Cardiac muscle cell (in vitro differentiated cells and primary cell): ENCODE measurements around the gene TFDP1. TPM values are rescaled to one million over a fixed set of nuclear protein-coding genes. Genes with fewer than 3 reads are reported as not detected.

Experiments used
- DNase-seq, 2 donors: peaks; one replicate each; pipeline versions ENCODE4 v3.0.0 to v3.0.0-alpha.2; 2010 to 2017; ENCODE audit warnings: low read depth in 1 of 2, low spot score in 1 of 2
- H3K27ac ChIP-seq: fragments of 200-600 bp; sonication (generic); 2 replicates; pipeline ENCODE4 v1.5.1; 2016
- H3K27me3 ChIP-seq: fragments of 200-600 bp; sonication (generic); 2 replicates; pipeline ENCODE4 v1.6.0; 2016; ENCODE audit warnings: control low read depth
- H3K36me3 ChIP-seq: fragments of 200-600 bp; sonication (generic); 2 replicates; pipeline ENCODE4 v1.5.1; 2016; ENCODE audit warnings: control low read depth
- H3K4me1 ChIP-seq: fragments of 200-600 bp; sonication (generic); 2 replicates; pipeline ENCODE4 v1.8.1; 2017; ENCODE audit warnings: low read depth, mild to moderate bottlenecking, mixed run types
- H3K4me3 ChIP-seq: fragments of 200-600 bp; sonication (generic); 2 replicates; pipeline ENCODE4 v1.5.1; 2016; ENCODE audit warnings: mild to moderate bottlenecking
- H3K9me3 ChIP-seq: fragments of 200-600 bp; sonication (generic); 2 replicates; pipeline ENCODE4 v1.5.1; 2017; ENCODE audit warnings: low read depth, mild to moderate bottlenecking, control low read depth
- CTCF ChIP-seq: IDR thresholded peaks from 2 replicates; pipeline ENCODE4 v1.5.1; 2012; ENCODE audit warnings: low read depth, mild to moderate bottlenecking, low read length
- polyA plus RNA-seq: library from polyadenylated mRNA; unstranded; fragments of >200 nt; fragmentation: Nextera tagmentation; extraction: Ambion mirVana; gene quantifications from 2 replicates; pipeline ENCODE4 v1.2.1, GENCODE V29; 2016
- total RNA-seq: library from RNA; depleted of rRNA; stranded (reverse); fragments of >200 nt; gene quantifications from 2 replicates; pipeline ENCODE4 v1.2.3, GENCODE V29; 2016

The TFDP1 gene
- total and polyA plus RNA-seq, 2 experiments from 2014 or later: 36.9 to 81.7 TPM

- Histone ChIP-seq H3K36me3 (peaks cover 2% of the 10 kb centered on the region), H3K4me1 (peaks cover 5% of the 10 kb centered on the region), H3K27ac (no peak overlapping the region), H3K9me3 (no peaks in the 10 kb centered on the region), H3K27me3 (no peaks in the 10 kb centered on the region), H3K4me3 (no peak overlapping the region)
- TF ChIP-seq CTCF: no peak
- DNase-seq: no peak
Observed at GRCh38 chr13:113538689-113539058, 45.9 kb upstream of the TFDP1 start.

- no peaks in the 10 kb centered on the region for H3K4me1 ChIP-seq
- TF ChIP-seq CTCF: no peak
- no peak for DNase-seq
- H3K27me3 ChIP-seq: no peaks in the 10 kb centered on the region
- peaks cover 2% of the 10 kb centered on the region for H3K36me3 ChIP-seq
- no peak overlapping the region for H3K4me3 ChIP-seq
- H3K27ac ChIP-seq: no peak overlapping the region
- no peaks in the 10 kb centered on the region for H3K9me3 ChIP-seq
Observed at GRCh38 chr13:113539176-113539575, 45.4 kb upstream of the TFDP1 start.

- no peaks in the 10 kb centered on the region for H3K9me3 ChIP-seq
- H3K36me3 ChIP-seq: peaks cover 2% of the 10 kb centered on the region
- no peaks in the 10 kb centered on the region for H3K27me3 ChIP-seq
- DNase-seq: peak in 1 of 2 donors; percentile 34
- H3K27ac ChIP-seq: no peak overlapping the region
- no peak overlapping the region for H3K4me3 ChIP-seq
- H3K4me1 ChIP-seq: no peaks in the 10 kb centered on the region
- TF ChIP-seq CTCF: no peak
Observed at GRCh38 chr13:113539822-113540221, 44.7 kb upstream of the TFDP1 start.

- no peaks in the 10 kb centered on the region for H3K27me3 ChIP-seq
- H3K36me3 ChIP-seq: no peaks in the 10 kb centered on the region
- H3K4me1 ChIP-seq: no peaks in the 10 kb centered on the region
- no peaks in the 10 kb centered on the region for H3K9me3 ChIP-seq
- H3K27ac ChIP-seq: no peak overlapping the region
- DNase-seq: no peak
- no peak overlapping the region for H3K4me3 ChIP-seq
- no peak for TF ChIP-seq CTCF
Observed at GRCh38 chr13:113540523-113540922, 44.0 kb upstream of the TFDP1 start.

- Histone ChIP-seq H3K4me3 (no peak overlapping the region), H3K4me1 (no peaks in the 10 kb centered on the region), H3K9me3 (no peaks in the 10 kb centered on the region), H3K27me3 (no peaks in the 10 kb centered on the region), H3K27ac (no peak overlapping the region), H3K36me3 (no peaks in the 10 kb centered on the region)
- DNase-seq: no peak
- no peak for TF ChIP-seq CTCF
Observed at GRCh38 chr13:113542751-113543424, 41.7 kb upstream of the TFDP1 start.
